ENCODE measurements around the gene COL24A1.

Gene COL24A1

DNA sequence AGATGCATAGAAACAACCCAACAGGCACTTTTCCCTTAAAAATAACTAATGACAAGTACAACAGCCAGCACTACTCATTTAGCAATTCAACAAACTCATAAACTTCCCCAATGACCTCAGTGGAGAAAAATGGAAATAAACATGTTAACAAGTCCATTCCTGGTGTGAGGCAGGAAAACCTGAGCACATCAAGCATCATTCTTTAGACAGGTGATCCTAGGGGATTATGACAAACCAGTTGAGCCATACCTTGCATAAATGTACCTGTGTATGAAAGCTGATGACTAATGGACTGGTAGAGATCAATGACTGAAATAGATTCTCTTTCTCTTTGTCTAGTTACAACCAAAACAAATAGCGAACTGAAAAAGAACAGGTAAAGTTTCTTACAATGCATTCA is 7.0 kb downstream of the COL24A1 start:
- Histone ChIP-seq H4K20me1 (ENCODE audit: insufficient read depth, low read length) (no peaks in the 10 kb centered on the region), H3K9ac (ENCODE audit: low read length) (no peak overlapping the region), H3K79me2 (ENCODE audit: insufficient read depth, low read length) (no peaks in the 10 kb centered on the region), H3K4me3 (ENCODE audit: low read depth, low read length, poor library complexity, severe bottlenecking) (no peak overlapping the region), H2AFZ (ENCODE audit: low read length) (no peak overlapping the region), H3K9me2 (ENCODE audit: low read depth, low read length) (no peaks in the 10 kb centered on the region), H3K36me3 (ENCODE audit: insufficient read depth, low read length) (no peaks in the 10 kb centered on the region), H3K27ac (ENCODE audit: low read depth, low read length, poor library complexity, severe bottlenecking) (no peak overlapping the region), H3K4me1 (ENCODE audit: insufficient read depth, low read length, severe bottlenecking) (no peaks in the 10 kb centered on the region), H3K4me2 (ENCODE audit: low read length) (no peak overlapping the region), H3K27me3 (ENCODE audit: insufficient read depth, low read length) (no peaks in the 10 kb centered on the region), H3K9me3 (ENCODE audit: low read length) (no peaks in the 10 kb centered on the region), H3F3A (ENCODE audit: insufficient read depth, low read length) (no peaks in the 10 kb centered on the region)
- TF ChIP-seq, protein P1, sequence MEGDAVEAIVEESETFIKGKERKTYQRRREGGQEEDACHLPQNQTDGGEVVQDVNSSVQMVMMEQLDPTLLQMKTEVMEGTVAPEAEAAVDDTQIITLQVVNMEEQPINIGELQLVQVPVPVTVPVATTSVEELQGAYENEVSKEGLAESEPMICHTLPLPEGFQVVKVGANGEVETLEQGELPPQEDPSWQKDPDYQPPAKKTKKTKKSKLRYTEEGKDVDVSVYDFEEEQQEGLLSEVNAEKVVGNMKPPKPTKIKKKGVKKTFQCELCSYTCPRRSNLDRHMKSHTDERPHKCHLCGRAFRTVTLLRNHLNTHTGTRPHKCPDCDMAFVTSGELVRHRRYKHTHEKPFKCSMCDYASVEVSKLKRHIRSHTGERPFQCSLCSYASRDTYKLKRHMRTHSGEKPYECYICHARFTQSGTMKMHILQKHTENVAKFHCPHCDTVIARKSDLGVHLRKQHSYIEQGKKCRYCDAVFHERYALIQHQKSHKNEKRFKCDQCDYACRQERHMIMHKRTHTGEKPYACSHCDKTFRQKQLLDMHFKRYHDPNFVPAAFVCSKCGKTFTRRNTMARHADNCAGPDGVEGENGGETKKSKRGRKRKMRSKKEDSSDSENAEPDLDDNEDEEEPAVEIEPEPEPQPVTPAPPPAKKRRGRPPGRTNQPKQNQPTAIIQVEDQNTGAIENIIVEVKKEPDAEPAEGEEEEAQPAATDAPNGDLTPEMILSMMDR (IDR thresholded peaks at IDR 0.05; ENCODE audit: low read length) = no peak
- TF ChIP-seq EZH2 (IDR thresholded peaks at IDR 0.05; ENCODE audit: borderline replicate concordance, low read length) = no peak

DNA sequence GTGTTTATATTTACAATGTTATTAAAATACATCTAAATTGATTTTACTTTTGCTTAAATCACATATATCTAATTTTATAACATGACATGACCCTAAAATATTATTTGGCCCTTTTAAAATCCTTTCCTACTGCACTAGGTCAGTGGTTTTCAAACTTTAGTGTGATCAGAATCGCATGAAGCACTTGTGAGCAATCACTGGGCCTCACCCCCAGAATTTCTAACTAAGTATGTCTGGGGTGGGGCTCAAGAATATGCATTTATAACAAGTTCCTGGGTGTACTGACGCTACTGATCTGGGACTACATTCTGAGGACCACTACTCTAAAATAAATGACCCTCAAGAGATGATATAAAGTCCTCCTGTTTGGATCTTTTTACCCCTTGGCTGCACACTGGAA is 8.8 kb downstream of the COL24A1 start:
- no peak overlapping the region for H3K27ac ChIP-seq (ENCODE audit: low read depth, low read length, poor library complexity, severe bottlenecking)
- H3K4me1 ChIP-seq (ENCODE audit: insufficient read depth, low read length, severe bottlenecking) = no peaks in the 10 kb centered on the region
- no peaks in the 10 kb centered on the region for H3K79me2 ChIP-seq (ENCODE audit: insufficient read depth, low read length)
- H3K4me3 ChIP-seq (ENCODE audit: low read depth, low read length, poor library complexity, severe bottlenecking) = no peak overlapping the region
- H3K9ac ChIP-seq (ENCODE audit: low read length) = no peak overlapping the region
- no peak overlapping the region for H2AFZ ChIP-seq (ENCODE audit: low read length)
- no peaks in the 10 kb centered on the region for H3K9me3 ChIP-seq (ENCODE audit: low read length)
- H3K27me3 ChIP-seq (ENCODE audit: insufficient read depth, low read length) = no peaks in the 10 kb centered on the region
- H3K4me2 ChIP-seq (ENCODE audit: low read length) = no peak overlapping the region
- no peaks in the 10 kb centered on the region for H3K36me3 ChIP-seq (ENCODE audit: insufficient read depth, low read length)
- TF ChIP-seq, protein P1 (IDR thresholded peaks at IDR 0.05; ENCODE audit: low read length) = no peak
- TF ChIP-seq EZH2 (IDR thresholded peaks at IDR 0.05; ENCODE audit: borderline replicate concordance, low read length) = no peak
- H3K9me2 ChIP-seq (ENCODE audit: low read depth, low read length) = no peaks in the 10 kb centered on the region
- H3F3A ChIP-seq (ENCODE audit: insufficient read depth, low read length) = no peaks in the 10 kb centered on the region
- no peaks in the 10 kb centered on the region for H4K20me1 ChIP-seq (ENCODE audit: insufficient read depth, low read length)

DNA sequence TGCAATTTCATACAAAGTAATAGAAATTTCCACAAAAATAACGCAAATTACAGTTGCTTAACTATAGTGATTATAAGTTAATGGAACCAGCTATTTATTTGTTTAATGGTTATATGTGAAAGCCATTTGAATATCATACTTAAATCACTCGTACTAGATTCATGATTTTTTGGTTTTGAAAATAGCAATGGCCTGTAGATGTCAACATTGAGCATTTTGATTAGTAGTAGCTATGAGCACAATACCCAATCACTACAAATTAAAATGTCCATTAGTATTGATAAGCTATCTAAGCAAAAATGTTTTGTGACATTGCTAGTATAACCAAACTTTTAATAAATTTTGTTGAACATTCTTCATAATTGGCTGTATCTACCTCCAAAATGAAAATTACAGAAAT is 10.0 kb downstream of the COL24A1 start:
- Histone ChIP-seq H3F3A (ENCODE audit: insufficient read depth, low read length) (no peaks in the 10 kb centered on the region), H3K27me3 (ENCODE audit: insufficient read depth, low read length) (no peaks in the 10 kb centered on the region), H2AFZ (ENCODE audit: low read length) (no peak overlapping the region), H3K4me3 (ENCODE audit: low read depth, low read length, poor library complexity, severe bottlenecking) (no peak overlapping the region), H3K9me3 (ENCODE audit: low read length) (no peaks in the 10 kb centered on the region), H4K20me1 (ENCODE audit: insufficient read depth, low read length) (no peaks in the 10 kb centered on the region), H3K4me1 (ENCODE audit: insufficient read depth, low read length, severe bottlenecking) (no peaks in the 10 kb centered on the region), H3K4me2 (ENCODE audit: low read length) (no peak overlapping the region), H3K9ac (ENCODE audit: low read length) (no peak overlapping the region), H3K27ac (ENCODE audit: low read depth, low read length, poor library complexity, severe bottlenecking) (no peak overlapping the region), H3K36me3 (ENCODE audit: insufficient read depth, low read length) (no peaks in the 10 kb centered on the region), H3K79me2 (ENCODE audit: insufficient read depth, low read length) (no peaks in the 10 kb centered on the region), H3K9me2 (ENCODE audit: low read depth, low read length) (no peaks in the 10 kb centered on the region)
- TF ChIP-seq, protein P1 (IDR thresholded peaks at IDR 0.05; ENCODE audit: low read length) = peak; percentile 10; the same call in 1 of the 2 replicates
- no peak for TF ChIP-seq EZH2 (IDR thresholded peaks at IDR 0.05; ENCODE audit: borderline replicate concordance, low read length)

Measured in OCI-LY1 (cell line).